HCT116 (cell line): ENCODE measurements around the gene SAMD14. TPM values are rescaled to one million over a fixed set of nuclear protein-coding genes. Genes with fewer than 3 reads are reported as not detected.

Experiments
- ATAC-seq: fragments of 200-7000 bp; cut with Tn5 transposase; 2 replicates; pipeline ENCODE4 v1.9.1; 2020; ENCODE audit warnings: mild to moderate bottlenecking, moderate library complexity
- BruUV-seq: library from RNA; stranded (reverse); fragments of 400-500 nt; replicated peaks from 2 replicates; lab custom pipeline; 2021; lab: Mats Ljungman, UMichigan
- CTCF ChIA-PET: fragments of 300-600 bp; sonication (Branson Sonifier 250); formaldehyde crosslinking; loops from one replicate; lab custom pipeline; 2021; ENCODE audit warnings: antibody characterized with exemption; lab: Charles Lee
- POLR2A ChIA-PET: fragments of 300-600, 350-600 bp; sonication (Branson Sonifier 250); formaldehyde crosslinking; loops from one replicate; lab custom pipeline; 2021; ENCODE audit warnings: antibody characterized with exemption; lab: Charles Lee
- RAD21 ChIA-PET, 2 experiments: fragments of 300-600 bp; sonication (Branson Sonifier 250); formaldehyde crosslinking; loops; one replicate each; lab custom pipeline; 2023; ENCODE audit warnings: low total read pairs in 2 of 2; ENCODE audit not compliant: uncharacterized antibody in 2 of 2, unreplicated experiment in 2 of 2, low non-redundant PET in 1 of 2; lab: Charles Lee
- DNase-seq: peaks from one replicate; pipeline ENCODE4 v3.0.0-alpha.2; 2010; ENCODE audit warnings: low read depth, low spot score
- H2AFZ ChIP-seq: fragments of 200-600 bp; shearing (Covaris generic), sonication (generic); 2 replicates; pipeline ENCODE4 v1.6.1; 2017; ENCODE audit warnings: low read depth, mixed run types, mixed read lengths, antibody characterized with exemption, low read length; ENCODE audit not compliant: poor library complexity, severe bottlenecking
- H3K27ac ChIP-seq: 2 replicates; pipeline ENCODE4 v1.5.1; 2012; ENCODE audit warnings: low read depth, low read length
- H3K27me3 ChIP-seq: fragments of 200-600 bp; sonication (generic); 2 replicates; pipeline ENCODE4 v1.6.1; 2016; ENCODE audit warnings: mixed run types, low read length, mixed read lengths; ENCODE audit not compliant: insufficient read depth
- H3K36me3 ChIP-seq, 2 experiments: fragments of 200-500 bp in 1 of 2; fragments of 200-600 bp in 1 of 2; sonication (Bioruptor generic) in 1 of 2; sonication (generic) in 1 of 2; 2 replicates each; pipeline versions ENCODE4 v1.5.1 to v1.6.1; 2014 to 2016; ENCODE audit warnings: low read length in 2 of 2, inconsistent platforms in 1 of 2, mixed read lengths in 1 of 2, mixed run types in 1 of 2; ENCODE audit not compliant: insufficient read depth in 2 of 2, control insufficient read depth in 1 of 2
- H3K4me1 ChIP-seq, 2 experiments: fragments of 200-600 bp in 1 of 2; sonication (generic) in 1 of 2; 2 replicates each; pipeline versions ENCODE4 v1.5.1 to v1.6.1; 2012 to 2017; ENCODE audit warnings: low read length in 2 of 2, inconsistent platforms in 1 of 2, mild to moderate bottlenecking in 1 of 2, mixed read lengths in 1 of 2, mixed run types in 1 of 2, moderate library complexity in 1 of 2; ENCODE audit not compliant: insufficient read depth in 2 of 2, control insufficient read depth in 1 of 2
- H3K4me2 ChIP-seq: fragments of 200-600 bp; sonication (generic); 2 replicates; pipeline ENCODE4 v1.6.1; 2017; ENCODE audit warnings: mixed run types, low read length, mixed read lengths
- H3K4me3 ChIP-seq, 2 experiments: fragments of 200-600 bp in 1 of 2; sonication (generic) in 1 of 2; replicated peaks in 1 of 2; 2 replicates each; pipeline ENCODE4 v1.5.1; 2011 to 2016; ENCODE audit warnings: low read length in 2 of 2, control low read depth in 1 of 2, low read depth in 1 of 2, mild to moderate bottlenecking in 1 of 2, mixed read lengths in 1 of 2, mixed run types in 1 of 2
- H3K79me2 ChIP-seq: fragments of 200-600 bp; sonication (generic); 2 replicates; pipeline ENCODE4 v1.6.1; 2017; ENCODE audit warnings: mild to moderate bottlenecking, mixed run types, low read length, moderate library complexity, mixed read lengths; ENCODE audit not compliant: insufficient read depth
- H3K9ac ChIP-seq: fragments of 200-600 bp; sonication (generic); 2 replicates; pipeline ENCODE4 v1.6.1; 2016; ENCODE audit warnings: low read length, mixed read lengths
- H3K9me2 ChIP-seq: fragments of 200-600 bp; sonication (generic), shearing (Covaris generic); 2 replicates; pipeline ENCODE4 v1.6.1; 2017; ENCODE audit warnings: mixed run types, mild to moderate bottlenecking, moderate library complexity; ENCODE audit not compliant: insufficient read depth
- H3K9me3 ChIP-seq, 2 experiments: fragments of 200-500 bp in 1 of 2; fragments of 200-600 bp in 1 of 2; sonication (Bioruptor generic) in 1 of 2; sonication (generic) in 1 of 2; 2 replicates each; pipeline ENCODE4 v1.6.1; 2014 to 2017; ENCODE audit warnings: low read length in 2 of 2, mixed read lengths in 2 of 2, inconsistent platforms in 1 of 2, low read depth in 1 of 2, mild to moderate bottlenecking in 1 of 2, mixed run types in 1 of 2, moderate library complexity in 1 of 2; ENCODE audit not compliant: control insufficient read depth in 1 of 2, insufficient read depth in 1 of 2
- H4K20me1 ChIP-seq: fragments of 200-600 bp; sonication (generic), shearing (Covaris generic); 2 replicates; pipeline ENCODE4 v1.6.1; 2017; ENCODE audit warnings: mixed run types, mild to moderate bottlenecking, moderate library complexity; ENCODE audit not compliant: insufficient read depth
- CBX3 ChIP-seq: IDR thresholded peaks from 2 replicates; pipeline ENCODE4 v1.6.1; 2012; ENCODE audit warnings: low read depth
- EGR1 ChIP-seq: IDR thresholded peaks from 2 replicates; pipeline ENCODE4 v1.6.1; 2012; ENCODE audit warnings: low read depth
- ELF1 ChIP-seq: IDR thresholded peaks from 2 replicates; pipeline ENCODE4 v1.6.1; 2012; ENCODE audit warnings: low read depth, borderline replicate concordance
- EZH2phosphoT487 ChIP-seq: fragments of 200-600 bp; IDR thresholded peaks from 2 replicates; pipeline ENCODE4 v1.6.1; 2018; ENCODE audit warnings: antibody characterized with exemption, borderline replicate concordance
- RAD21 ChIP-seq: IDR thresholded peaks from 2 replicates; pipeline ENCODE4 v1.6.1; 2012; ENCODE audit warnings: low read depth, mild to moderate bottlenecking
- TCF7L2 ChIP-seq: IDR thresholded peaks from 2 replicates; pipeline ENCODE4 v1.7.0; 2011; ENCODE audit warnings: borderline replicate concordance, inconsistent platforms; ENCODE audit not compliant: insufficient read depth, insufficient read length; ENCODE audit errors: extremely low read depth
- YY1 ChIP-seq: IDR thresholded peaks from 2 replicates; pipeline ENCODE4 v1.6.1; 2011; ENCODE audit warnings: low read length, low read depth, moderate library complexity, mild to moderate bottlenecking; ENCODE audit not compliant: insufficient replicate concordance; ENCODE audit errors: extremely low read depth
- ZFX ChIP-seq: fragments of 450-650 bp; IDR thresholded peaks from 2 replicates; pipeline ENCODE4 v1.6.1; 2017
- intact Hi-C: fragments of 100-400 bp; cut with micrococcal nuclease; formaldehyde crosslinking; loops from 2 replicates; pipeline ENCODE4 v1.10.0; 2022
- total RNA-seq: library from RNA; stranded (reverse); gene quantifications from one replicate; pipeline ENCODE4 v1.2.1, GENCODE V29; 2021; ENCODE audit not compliant: unreplicated experiment
- TF ChIP-seq, protein P1 (sequence below), 3 experiments: fragments of 200-600 bp in 1 of 3; sonication (generic) in 1 of 3; IDR thresholded peaks in 2 of 3; conservative IDR thresholded peaks in 1 of 3; 2 replicates each; pipeline ENCODE4 v1.5.1; 2012 to 2017; ENCODE audit warnings: low read depth in 2 of 3, low read length in 2 of 3, antibody characterized with exemption in 1 of 3, borderline replicate concordance in 1 of 3, control low read depth in 1 of 3, mild to moderate bottlenecking in 1 of 3, mixed read lengths in 1 of 3, mixed run types in 1 of 3, moderate library complexity in 1 of 3; ENCODE audit not compliant: insufficient read depth in 1 of 3
- TF ChIP-seq, protein P2 (sequence below): IDR thresholded peaks from 2 replicates; pipeline ENCODE4 v1.6.1; 2012

Gene SAMD14
- total RNA-seq, 1 experiment from 2014 or later = 1.5 TPM

DNA sequence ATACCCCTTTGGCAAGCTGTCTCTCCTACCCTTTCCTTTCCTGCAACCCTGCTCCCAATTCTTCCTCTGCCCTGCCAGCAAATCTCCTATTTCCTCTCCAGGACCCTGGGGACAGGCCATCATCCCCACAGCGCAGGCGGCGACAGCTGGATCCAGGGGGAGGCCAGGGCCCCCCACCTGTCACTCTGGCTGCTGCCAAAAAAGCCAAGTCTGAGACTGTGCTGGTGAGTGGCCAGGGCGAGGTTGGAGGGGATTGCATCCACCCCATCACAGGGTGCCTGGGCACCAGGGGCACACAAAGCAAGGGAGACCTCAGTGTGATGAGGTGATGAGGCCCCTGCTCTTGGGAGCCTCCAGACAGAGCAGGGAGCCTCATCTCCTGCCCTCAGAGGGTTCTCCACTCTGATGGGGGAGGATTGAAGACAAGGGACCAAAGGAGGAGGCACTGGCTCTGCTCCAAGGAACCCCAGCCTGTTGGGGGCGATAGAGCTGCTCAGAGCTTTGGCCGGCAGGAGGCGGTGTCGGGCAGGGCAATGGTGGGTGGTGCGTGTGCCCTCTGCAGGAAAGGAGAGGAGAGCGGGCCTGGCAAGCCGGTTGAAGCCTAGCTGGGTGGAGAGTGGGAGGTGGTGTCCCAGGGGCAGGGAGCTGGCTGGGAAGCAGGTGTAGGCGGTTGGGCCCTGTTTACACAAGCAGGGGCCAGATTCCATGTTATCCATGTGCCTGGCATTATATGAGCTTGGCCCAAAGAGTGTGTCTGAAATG, 50.4 kb downstream of the SAMD14 start (continued):
- TF ChIP-seq YY1 (peak; percentile 69), TCF7L2 (no peak), EGR1 (no peak)
- TF ChIP-seq, protein P1, sequence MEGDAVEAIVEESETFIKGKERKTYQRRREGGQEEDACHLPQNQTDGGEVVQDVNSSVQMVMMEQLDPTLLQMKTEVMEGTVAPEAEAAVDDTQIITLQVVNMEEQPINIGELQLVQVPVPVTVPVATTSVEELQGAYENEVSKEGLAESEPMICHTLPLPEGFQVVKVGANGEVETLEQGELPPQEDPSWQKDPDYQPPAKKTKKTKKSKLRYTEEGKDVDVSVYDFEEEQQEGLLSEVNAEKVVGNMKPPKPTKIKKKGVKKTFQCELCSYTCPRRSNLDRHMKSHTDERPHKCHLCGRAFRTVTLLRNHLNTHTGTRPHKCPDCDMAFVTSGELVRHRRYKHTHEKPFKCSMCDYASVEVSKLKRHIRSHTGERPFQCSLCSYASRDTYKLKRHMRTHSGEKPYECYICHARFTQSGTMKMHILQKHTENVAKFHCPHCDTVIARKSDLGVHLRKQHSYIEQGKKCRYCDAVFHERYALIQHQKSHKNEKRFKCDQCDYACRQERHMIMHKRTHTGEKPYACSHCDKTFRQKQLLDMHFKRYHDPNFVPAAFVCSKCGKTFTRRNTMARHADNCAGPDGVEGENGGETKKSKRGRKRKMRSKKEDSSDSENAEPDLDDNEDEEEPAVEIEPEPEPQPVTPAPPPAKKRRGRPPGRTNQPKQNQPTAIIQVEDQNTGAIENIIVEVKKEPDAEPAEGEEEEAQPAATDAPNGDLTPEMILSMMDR (IDR thresholded peaks at IDR 0.05 in 2 of 3, conservative IDR thresholded peaks at IDR 0.05 in 1 of 3; ENCODE audit: borderline replicate concordance in 1 of 3, insufficient read depth in 1 of 3, low read depth in 2 of 3, low read length in 2 of 3) = peak; percentile 100

DNA sequence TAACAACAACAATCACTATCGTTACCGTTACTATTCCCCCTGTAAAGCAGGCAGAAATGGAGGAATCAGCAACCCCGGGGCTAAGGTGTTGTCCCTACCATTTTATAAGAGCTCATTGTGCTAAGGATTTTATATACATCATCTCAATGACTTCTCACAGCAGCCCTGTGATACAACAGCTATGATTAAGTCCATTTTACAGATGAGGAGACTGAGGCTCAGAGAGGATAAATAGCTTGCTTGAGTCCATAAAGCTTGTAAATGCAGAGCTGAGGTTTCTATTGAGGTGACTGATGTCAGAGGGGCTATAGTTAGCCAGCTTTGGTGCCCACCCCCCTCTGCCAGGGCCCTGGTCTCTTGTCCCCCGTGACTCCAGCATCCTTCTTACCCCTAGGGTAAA, 51.5 kb downstream of the SAMD14 start:
- DNase-seq = no peak
- Histone ChIP-seq H3K79me2 (peaks cover 45% of the 10 kb centered on the region; the same call in 1 of the 2 replicates), H3K4me2 (no peak overlapping the region), H3K27ac (no peak overlapping the region)
- intact Hi-C loops = no loop called here
- RAD21 ChIA-PET = interaction anchor here in 1 of 2 experiments (1.1 kb wide), 1 partner anchor 50 kb away, joined by 3 read pairs; no protein-coding TSS in a partner anchor
- TF ChIP-seq CBX3 = no peak
- no peak for TF ChIP-seq EGR1
- no peak for TF ChIP-seq EZH2phosphoT487
- TF ChIP-seq, protein P2, sequence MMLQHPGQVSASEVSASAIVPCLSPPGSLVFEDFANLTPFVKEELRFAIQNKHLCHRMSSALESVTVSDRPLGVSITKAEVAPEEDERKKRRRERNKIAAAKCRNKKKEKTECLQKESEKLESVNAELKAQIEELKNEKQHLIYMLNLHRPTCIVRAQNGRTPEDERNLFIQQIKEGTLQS = no peak
- no peak for TF ChIP-seq ELF1
- TF ChIP-seq RAD21 = no peak
- no peak for TF ChIP-seq ZFX
- TF ChIP-seq, all 23 proteins: peak for 0
- CTCF ChIA-PET = interaction anchor here (1.8 to 3.5 kb wide), 5 partner anchors 14 to 73 kb away, joined by 6 to 38 read pairs (median 22); no protein-coding TSS in a partner anchor
- H2AFZ ChIP-seq = no peak overlapping the region
- H3K27me3 ChIP-seq = no peaks in the 10 kb centered on the region
- TSS peak; percentile 17 for BruUV-seq
- H3K4me1 ChIP-seq = peaks cover 6 to 16% of the 10 kb centered on the region in 2 experiments; a peak in 2 of 4 replicates
- no peaks in the 10 kb centered on the region for H3K9me3 ChIP-seq
- H4K20me1 ChIP-seq = peaks cover 5% of the 10 kb centered on the region; the same call in 1 of the 2 replicates
- no peaks in the 10 kb centered on the region for H3K9me2 ChIP-seq
- H3K9ac ChIP-seq = no peak overlapping the region
- H3K36me3 ChIP-seq = peaks cover 88 to 94% of the 10 kb centered on the region in 2 experiments
- H3K4me3 ChIP-seq = no peak overlapping the region
- no peak for ATAC-seq
- POLR2A ChIA-PET = interaction anchor here (0.9 to 1.1 kb wide), 2 partner anchors 9 to 16 kb away, joined by 3 read pairs; no protein-coding TSS in a partner anchor
